HG03342 (cell line): ENCODE data around the gene CNOT4.
A peak's percentile ranks its signal among the peaks of the same experiment; 100 is the strongest.
"Not testable (repeated sequence)": the region's sequence is repeated elsewhere in the genome, so short reads cannot be mapped to it uniquely, and the experiment has no call there.

ENCODE experiments used
- ATAC-seq: cut with Tn5 transposase; IDR thresholded peaks from one replicate; pipeline ENCODE4 v1.9.1; 2021; ENCODE audit warnings: mild to moderate bottlenecking, moderate library complexity; ENCODE audit not compliant: unreplicated experiment

The CNOT4 gene

DNA sequence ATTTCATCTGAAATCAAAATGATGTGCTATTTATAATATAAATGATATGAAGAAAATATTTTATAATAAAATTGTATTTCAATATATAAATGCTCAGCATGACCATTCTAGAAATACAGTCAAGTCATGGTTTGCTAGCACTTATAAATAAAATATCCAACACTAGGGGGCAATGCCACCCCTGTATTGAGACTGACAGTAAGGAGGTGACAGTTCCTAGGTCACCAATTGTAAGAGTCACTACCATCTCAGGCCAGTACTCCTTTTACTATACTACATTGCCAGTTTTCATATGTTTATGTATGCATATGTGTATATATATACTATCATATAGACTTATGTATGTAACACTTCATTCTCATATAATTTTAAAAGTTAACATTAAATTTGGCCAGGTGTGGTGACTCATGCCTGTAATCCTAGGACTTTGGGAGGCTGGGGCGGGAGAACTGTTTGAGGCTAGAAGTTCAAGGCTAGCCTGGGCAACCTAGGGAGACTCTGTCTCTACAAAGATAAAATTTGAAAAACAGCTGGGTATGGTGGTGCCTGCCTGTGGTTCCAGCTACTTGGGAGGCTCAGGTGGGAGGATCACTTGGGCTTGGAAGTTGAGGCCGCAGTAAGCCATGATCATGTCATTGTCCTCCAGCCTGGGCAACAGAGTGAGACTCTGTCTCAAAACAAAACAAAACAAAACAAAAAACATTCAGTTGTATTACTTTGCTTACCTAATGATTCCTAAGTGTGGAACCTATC lies 2.4 kb upstream of the CNOT4 start:
- peak; percentile 39 for ATAC-seq

DNA sequence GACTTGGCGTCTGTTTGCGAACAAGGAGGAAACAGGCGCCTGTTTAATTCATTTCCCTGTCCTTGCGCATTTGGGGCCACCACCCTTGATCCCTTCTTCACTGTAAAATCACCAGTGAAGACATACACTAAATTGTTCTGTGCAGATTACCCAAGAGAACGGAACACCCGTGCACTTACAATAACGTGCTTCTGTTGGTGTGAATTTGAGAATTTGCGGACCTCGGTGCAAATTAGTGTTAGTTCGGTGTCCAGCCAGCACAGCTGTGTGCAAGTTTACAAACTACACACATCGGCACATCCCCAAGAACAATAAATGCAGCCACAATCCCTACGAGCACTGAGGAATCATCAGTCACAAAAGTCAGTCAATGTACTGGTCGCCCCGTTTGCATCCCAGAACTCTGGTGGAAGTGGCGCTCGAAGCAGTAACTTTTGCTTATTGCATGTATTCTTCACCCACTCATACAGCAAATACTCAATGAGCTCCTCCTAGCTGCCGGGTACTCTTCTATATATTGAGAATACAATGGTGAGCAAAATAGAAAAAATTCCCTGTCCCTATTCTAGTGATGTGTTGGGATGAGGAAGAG lies 786 bp upstream of the CNOT4 start:
- ATAC-seq, result no peak

DNA sequence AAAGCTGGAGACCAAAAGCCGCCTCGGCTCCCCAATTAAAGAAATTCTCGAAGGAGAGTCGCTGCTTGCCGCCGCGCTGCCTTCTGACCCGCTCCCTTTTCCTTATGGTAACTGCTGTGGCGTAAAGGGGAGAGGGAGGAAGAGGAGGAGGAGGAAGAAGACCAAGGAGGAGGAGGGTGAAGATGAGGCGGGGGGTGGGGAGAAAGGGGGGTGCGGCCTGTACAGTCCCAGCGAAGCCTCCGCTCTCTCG lies 388 bp downstream of the CNOT4 start:
- no peak for ATAC-seq

DNA sequence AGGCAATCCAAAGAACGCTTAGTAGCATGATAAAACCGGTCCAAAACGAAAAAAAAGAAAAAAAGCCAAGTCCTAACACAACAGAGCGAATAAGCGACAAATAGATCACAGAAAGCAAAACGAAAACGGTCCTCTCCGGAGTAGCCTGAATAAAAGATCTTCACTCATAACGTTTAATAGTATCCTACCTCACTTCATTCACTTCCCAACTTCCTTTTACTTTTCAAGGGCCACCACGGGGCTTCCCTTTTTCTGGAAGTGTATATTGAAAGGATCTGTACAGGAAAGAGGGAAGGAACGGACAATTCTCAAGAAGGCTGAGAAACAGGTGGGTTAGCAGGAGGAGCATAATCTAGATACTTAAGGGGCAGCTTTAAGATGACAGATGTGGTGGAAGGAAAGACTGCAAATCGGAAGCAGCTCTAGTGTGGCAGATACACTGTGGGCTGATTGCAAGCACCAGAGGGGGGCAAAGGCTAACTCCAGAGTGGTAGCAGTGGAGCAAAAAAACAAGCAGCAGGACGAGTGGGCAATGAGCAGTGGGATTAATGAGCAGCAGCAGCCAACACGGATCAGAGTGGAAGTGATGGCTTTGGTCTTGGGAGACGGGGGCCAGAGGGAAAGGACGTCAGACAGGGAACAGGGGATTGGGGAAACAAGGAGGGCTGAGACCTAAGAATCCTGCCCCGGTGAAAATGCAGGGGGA lies 866 bp downstream of the CNOT4 start:
- ATAC-seq, result peak; percentile 29

DNA sequence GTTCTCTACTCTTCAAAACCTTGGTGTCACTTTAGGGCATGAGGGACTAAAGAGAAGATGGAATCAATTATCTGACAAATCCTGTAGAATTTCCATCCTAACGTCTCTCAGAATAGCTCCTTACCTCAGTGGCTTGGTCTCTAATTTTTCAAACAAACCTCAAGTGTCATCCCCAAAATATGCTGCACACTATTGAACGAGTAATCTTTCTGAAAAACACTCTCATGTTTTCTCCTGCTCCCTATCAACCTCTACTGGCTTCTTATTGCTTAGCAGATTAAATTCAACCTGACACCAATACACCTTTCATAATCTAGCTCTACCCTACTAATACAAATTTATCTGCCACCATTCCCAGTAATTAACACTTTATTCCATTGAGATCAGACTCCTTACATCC lies 8.5 kb downstream of the CNOT4 start:
- ATAC-seq, result no peak

DNA sequence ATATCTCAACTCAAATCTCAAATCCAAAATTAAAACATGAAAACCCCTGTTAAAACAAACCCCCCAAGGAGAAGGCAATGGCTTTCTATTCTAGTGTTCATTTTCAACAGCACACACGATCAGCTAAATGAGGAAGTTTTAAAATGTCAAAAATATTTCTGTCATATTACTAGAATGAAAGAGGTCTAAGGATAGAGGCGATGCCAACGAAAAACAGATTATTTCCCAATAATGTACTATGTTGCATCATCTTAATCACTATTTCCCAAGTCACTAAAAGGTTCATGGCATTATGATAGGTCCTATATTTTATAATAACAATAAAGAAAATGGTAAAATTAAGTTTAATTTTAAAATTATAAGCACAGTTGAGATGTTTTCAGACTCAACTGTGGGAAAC lies 10.1 kb downstream of the CNOT4 start:
- ATAC-seq, result no peak

DNA sequence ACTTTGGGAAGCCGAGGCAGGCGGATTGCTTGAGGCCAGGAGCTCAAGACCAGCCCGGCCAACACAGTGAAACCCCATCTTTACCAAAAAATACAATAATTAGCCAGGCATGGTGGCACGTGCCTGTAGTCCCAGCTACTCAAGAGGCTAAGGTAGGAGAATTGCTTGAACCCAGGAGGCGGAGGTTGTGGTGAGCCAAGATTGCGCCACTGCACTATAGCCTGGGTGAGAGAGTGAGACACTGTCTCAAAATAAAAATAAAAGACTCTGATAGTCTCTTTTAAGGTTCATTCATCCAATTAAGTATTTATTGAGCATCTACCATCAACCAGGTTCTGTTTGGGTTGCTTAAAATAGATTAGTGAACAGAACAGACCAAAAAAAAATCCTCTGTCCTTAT lies 12.7 kb downstream of the CNOT4 start:
- ATAC-seq, result not testable (repeated sequence)

DNA sequence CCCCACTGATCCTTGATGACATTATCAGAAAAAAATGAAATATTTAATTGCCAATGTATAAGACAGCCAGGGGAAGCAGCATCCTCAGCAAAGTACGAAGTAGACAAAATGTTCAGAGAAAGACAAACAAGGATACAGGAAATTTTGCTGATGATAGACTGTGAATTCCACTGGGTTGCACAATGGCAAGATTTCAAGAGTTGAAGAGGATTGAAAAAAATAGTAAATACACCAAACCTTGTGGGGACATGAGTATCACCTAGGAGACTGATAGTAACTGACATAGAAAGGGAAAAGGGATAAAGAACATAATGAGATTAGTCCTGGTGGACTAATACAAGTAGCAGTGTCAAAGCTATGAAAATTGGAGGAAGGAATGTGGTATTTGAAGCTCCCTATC lies 16.5 kb downstream of the CNOT4 start:
- ATAC-seq, result no peak

DNA sequence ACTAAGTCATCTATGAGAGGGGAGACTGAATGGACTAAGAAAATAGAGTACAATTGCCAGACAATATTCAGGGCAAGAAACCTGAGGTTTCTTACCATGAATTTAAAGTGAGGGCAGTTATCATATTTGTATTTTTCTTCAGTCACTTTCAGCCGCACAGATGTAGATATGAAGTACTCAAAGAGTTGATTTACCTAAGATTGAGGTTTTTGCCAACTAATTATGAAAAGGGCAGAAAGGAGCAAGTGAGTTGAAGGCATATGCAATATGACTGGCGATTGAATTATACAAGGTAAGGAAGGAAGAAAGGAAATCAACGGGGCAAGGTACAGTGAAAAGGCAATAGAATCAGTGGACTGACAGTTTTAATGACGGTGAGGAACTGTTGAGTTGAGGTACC lies 17.8 kb downstream of the CNOT4 start:
- no peak for ATAC-seq

DNA sequence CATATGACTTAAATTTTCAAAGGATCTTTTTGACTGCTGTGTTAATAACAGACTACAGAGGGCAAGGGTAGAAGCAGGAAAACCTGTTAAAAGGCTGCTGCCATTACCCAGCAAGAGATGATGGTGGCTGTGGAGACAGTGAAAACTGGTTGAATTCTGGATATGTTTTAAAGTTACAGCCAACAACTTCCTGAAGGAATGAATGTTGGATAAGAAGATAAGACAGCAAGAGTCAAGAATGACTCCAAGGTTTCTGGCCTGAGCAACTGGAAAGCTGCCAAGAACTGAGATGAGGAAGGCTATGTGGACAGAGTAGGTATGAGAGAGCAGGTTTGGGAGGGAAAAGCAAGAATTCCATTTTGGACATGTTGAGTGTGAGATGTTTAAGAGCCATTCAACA lies 19.1 kb downstream of the CNOT4 start:
- ATAC-seq, result no peak

DNA sequence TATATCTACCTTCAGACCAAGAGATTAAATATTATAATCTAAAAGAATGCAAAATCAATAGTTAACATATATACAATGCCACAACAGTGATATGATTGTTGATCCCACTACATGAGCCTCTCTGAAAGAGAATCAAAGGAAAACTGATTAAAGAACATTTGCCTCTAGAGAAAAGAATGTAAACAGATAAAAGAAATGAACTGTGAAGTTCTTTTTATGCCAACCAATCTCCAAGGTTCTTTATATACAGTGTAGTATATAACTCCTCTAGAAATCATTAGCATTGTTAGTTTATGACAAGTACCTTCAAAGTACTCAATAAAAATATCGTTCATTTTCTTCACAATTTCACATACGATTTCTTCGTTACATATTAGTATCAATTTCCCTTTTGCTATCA lies 20.1 kb downstream of the CNOT4 start:
- ATAC-seq, result no peak

DNA sequence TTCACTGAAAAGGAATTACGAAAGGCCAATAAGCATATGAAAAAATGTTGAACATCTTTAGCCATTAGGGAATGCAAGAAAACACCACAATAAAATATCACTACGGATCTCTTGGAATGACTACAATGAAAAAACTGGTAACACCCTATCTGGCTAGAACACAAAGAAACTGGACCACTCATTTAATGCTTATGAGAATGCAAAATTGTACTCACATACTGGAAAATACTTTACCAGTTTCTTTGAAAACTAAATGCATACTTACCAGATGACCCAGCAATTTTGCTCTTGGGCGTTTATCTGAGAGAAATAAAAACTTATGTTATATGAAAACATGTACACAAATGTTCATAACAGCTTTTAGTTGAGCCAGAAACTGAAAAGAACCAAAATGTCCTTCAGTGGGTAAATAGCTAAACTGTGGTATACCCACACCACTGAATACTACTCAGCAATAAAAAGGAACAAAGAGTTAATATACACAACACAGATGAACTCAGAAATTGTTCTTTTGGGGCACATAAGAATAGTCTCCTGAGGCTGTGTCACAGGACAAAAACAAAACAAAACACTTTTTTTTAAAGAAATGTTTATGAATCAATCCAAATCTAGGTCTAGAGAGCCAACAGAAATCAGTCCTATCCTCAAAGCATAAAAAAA lies 23.5 kb downstream of the CNOT4 start:
- ATAC-seq, result no peak

DNA sequence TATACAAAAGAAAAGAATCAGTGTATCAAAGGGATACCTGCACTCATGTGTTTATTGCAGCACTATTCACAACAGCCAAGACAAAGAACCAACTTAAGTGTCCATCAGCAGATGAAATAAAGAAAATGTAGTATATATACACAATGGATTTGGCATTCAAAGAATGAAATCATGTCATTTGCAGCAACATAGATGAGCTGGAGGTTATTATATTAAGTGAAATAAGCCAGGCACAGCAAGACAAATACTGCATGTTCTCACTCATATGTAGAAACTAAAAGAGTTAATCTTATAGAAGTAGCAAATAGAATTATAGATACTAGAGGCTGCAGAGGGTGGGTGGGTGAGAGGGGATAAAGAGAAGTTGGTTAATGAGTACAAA lies 28.3 kb downstream of the CNOT4 start:
- no peak for ATAC-seq

DNA sequence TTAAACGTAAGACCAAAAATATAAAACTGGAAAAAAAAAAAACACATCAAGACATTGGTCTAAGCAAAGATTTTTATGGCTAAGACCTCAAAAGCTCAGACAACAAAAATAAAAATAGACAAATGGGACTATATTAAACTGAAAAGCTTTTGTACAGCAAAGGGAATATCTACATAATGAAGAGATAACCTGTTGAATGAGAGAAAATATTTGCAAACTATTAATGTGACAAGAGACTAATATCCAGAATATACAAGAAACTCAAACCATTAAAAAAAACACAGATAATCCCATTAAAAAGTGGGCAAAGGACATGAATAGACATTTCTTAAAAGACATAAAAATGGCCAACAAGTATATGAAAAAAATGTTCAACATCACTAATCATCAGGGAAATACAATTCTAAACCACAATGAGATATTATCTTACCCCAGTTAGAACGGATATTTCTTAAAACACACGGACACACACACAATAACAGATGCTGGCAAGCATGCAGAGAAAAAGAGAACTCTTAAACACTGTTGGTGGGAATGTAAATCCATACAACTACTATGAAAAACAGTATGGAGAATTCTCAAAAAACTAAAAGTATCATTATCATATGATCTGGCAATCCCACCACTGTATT lies 28.8 kb downstream of the CNOT4 start:
- ATAC-seq, result no peak

DNA sequence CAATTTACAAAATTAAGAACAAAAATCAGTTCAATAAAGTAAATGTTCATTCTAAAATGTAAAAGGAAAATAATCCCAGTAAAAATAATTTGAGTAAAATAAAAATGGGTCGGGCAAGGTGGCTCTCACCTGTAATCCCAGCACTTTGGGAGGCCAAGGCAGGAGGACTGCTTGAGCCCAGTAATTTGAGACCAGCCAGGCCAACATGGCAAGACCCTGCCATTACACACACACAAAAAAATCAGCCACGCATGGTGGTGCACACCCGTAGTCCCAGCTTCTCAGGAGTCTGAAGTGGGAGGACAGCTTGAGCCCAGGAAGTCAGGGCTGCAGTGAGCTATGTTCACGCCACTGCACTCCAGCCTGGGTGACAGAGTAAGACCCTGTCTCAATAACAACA lies 34.4 kb downstream of the CNOT4 start:
- ATAC-seq, result no peak

DNA sequence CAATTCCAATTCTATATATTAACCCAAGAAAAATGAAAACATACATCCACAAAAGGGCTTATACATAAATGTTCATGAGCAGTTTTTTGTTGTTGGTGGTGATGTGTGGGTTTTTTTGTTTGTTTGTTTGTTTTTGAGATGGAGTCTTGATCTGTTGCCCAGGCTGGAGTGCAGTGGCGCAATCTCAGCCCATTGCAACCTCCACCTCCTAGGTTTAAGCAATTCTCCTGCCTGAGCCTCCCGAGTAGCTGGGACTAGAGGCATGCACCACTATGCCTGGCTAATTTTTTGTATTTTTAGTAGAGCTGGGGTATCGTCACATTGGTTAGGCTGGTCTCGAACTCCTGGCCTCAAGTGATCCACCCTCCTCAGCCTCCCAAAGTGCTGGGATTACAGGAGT lies 40.2 kb downstream of the CNOT4 start:
- not testable (repeated sequence) for ATAC-seq

DNA sequence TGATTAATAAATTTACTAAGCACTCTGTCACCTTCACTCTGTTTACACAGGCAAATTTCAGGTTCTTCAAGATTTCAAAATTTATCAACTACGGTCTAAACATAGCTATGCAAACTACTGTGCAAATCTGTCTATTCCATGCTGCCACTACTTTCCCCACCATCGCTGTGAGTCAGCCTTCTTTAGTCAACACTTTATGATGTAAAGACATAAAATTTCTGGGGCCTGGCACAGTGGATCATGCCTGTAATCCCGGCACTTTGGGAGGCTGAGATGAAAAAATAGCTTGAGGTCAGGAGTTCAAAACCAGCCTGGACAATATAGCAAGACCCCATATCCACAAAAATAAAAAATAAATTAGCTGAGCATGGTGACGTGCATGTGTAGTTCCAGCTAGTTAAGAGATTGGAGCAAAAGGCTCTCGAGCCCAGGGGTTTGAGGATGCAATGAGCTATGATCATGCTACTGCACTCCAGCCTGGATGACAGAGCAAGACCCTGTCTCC lies 42.6 kb downstream of the CNOT4 start:
- no peak for ATAC-seq

DNA sequence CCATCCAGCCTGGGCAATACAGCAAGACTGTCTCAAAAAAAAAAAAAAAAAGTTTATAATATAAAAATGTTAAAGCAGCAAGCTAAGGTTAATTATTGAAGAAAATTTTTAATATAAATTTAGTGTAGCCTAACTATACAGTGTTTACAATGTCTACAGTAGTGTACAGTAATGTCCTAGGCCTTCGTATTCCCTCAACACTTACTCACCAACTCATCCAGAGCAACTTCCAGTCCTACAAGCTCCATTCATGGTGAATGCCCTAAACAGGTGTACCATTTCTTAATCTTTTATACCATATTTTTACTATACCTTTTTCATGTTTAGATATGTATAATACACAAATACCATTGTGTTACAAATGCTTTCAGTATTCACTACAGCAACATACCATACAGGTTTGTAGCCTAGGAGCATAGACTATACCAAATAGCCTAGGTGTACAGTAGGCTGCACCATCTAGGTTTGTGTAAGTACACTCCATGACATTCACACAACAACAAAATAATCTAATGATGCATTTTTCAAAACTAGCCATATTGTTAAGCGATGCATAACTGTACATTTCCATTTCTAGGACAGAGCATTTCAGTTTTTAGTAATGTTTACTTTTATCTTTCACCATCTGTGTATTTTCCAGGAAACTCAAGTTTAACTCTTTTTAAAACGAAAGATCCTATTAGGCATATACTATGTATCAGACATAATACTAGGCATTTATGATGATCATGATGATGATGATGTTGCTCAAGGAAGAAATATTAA lies 43.3 kb downstream of the CNOT4 start:
- ATAC-seq, result no peak

DNA sequence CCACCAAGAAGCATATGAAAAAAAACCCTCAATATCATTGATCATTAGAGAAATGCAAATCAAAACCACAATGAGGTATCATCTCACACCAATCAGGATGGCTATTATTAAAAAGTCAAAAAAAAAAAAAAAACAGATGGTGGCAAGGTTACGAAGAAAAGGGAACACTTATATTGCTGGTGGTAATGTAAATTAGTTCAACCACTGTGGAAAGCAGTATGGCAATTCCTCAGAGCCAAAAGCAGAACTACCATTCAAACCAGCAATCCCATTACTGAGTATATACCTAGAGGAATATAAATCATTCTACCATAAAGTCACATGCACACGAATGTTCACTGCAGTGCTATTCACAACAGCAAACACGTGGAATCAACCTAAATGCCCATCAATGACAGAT lies 46.0 kb downstream of the CNOT4 start:
- ATAC-seq, result no peak

DNA sequence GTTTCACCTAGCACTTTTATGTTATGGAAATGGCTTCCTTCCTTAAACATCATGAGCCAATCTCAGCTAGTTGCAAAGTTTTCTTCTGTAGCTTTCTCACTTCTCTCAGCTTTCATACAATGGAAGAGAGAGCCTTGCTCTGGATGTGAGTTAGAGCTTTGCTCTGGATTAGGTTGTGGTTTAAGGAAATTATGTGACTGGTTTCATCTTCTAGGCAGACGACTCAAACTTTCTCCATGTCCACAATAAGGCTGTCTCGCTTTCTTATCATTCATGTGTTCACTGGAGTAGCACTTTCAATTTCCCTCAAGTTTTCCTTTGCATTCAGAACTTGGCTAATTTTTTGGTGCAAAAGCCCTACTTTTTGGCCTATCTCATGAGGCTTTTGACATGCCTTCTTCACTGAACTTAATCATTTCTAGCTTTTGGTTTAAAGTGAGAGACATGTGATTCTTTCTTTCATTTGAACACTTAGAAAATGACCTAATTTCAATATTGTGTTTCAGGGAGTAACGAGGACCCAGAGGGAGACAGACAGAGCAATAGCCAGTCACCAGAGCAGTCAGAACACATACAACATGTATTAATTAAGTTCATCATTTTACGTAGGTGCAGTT lies 49.8 kb downstream of the CNOT4 start:
- ATAC-seq, result no peak
